HepG2 (cell line): Measurements from ENCODE around the gene LRIG3. TPM values are rescaled to one million over a fixed set of nuclear protein-coding genes. Genes with fewer than 3 reads are reported as not detected.

Source experiments
- ATAC-seq: fragments of 200-7000 bp; cut with Tn5 transposase; 3 replicates; pipeline ENCODE4 v1.9.1; 2020; ENCODE audit warnings: mild to moderate bottlenecking, moderate library complexity
- BruUV-seq: library from RNA; stranded (reverse); fragments of 400-500 nt; replicated peaks from 2 replicates; lab custom pipeline; 2021; lab: Mats Ljungman, UMichigan
- CTCF ChIA-PET: fragments of 300-600 bp; formaldehyde crosslinking; extraction: SDS; loops from one replicate; lab custom pipeline; 2021; ENCODE audit warnings: low total read pairs, inconsistent platforms, low intra/inter-chr PET ratio; lab: Yijun Ruan, JAX
- POLR2A ChIA-PET: fragments of 350-600 bp; sonication (Branson Sonifier 250); formaldehyde crosslinking; loops from one replicate; lab custom pipeline; 2020; ENCODE audit warnings: antibody characterized with exemption, inconsistent platforms; lab: Yijun Ruan, JAX
- DNase-seq: peaks from one replicate; pipeline ENCODE4 v3.0.0-alpha.2; 2015; ENCODE audit warnings: low spot score
- FAIRE-seq: peaks from 3 replicates; lab custom pipeline; 2011; peaks lifted over from hg19 to GRCh38; lab: Jason Lieb, UNC
- H2AFZ ChIP-seq: one replicate; pipeline ENCODE4 v1.6.1; 2011; ENCODE audit warnings: low read length, inconsistent platforms
- H3K27ac ChIP-seq: fragments of 300-600 bp; 3 replicates; pipeline ENCODE4 v1.8.0; 2011; ENCODE audit warnings: mixed run types, mild to moderate bottlenecking, mixed read lengths, low read length, inconsistent platforms; ENCODE audit not compliant: insufficient read depth; ENCODE audit errors: extremely low read length
- H3K27me3 ChIP-seq, 2 experiments: fragments of 200-600 bp in 1 of 2; 2 replicates in 1 of 2; 3 replicates in 1 of 2; pipeline versions ENCODE4 v1.6.0 to v1.8.0; 2011; ENCODE audit warnings: low read length in 2 of 2, mild to moderate bottlenecking in 2 of 2, moderate library complexity in 2 of 2, inconsistent platforms in 1 of 2; ENCODE audit not compliant: insufficient read depth in 2 of 2, control insufficient read depth in 1 of 2
- H3K36me3 ChIP-seq, 2 experiments: fragments of 200-600 bp in 1 of 2; replicated peaks in 1 of 2; 2 replicates in 1 of 2; 3 replicates in 1 of 2; pipeline versions ENCODE4 v1.5.1 to v1.8.0; 2011; ENCODE audit warnings: low read length in 2 of 2, inconsistent platforms in 1 of 2; ENCODE audit not compliant: insufficient read depth in 2 of 2, control insufficient read depth in 1 of 2
- H3K4me1 ChIP-seq: 2 replicates; pipeline ENCODE4 v1.5.1; 2012; ENCODE audit warnings: low read length, inconsistent platforms; ENCODE audit not compliant: insufficient read depth
- H3K4me2 ChIP-seq: 2 replicates; pipeline ENCODE4 v1.6.0; 2011; ENCODE audit warnings: low read depth, low read length, inconsistent platforms
- H3K4me3 ChIP-seq, 3 experiments: fragments of 200-600 bp in 1 of 3; sonication (generic), shearing (Covaris generic) in 1 of 3; replicated peaks in 1 of 3; 2 replicates each; pipeline ENCODE4 v1.5.1; 2011 to 2016; ENCODE audit warnings: low read length in 3 of 3, inconsistent platforms in 2 of 3, low read depth in 2 of 3, mild to moderate bottlenecking in 2 of 3, control low read depth in 1 of 3, mixed read lengths in 1 of 3; ENCODE audit not compliant: insufficient read depth in 1 of 3
- H3K79me2 ChIP-seq: one replicate; pipeline ENCODE4 v1.6.1; 2011; ENCODE audit warnings: low read length, inconsistent platforms; ENCODE audit not compliant: insufficient read depth
- H3K9ac ChIP-seq: 2 replicates; pipeline ENCODE4 v1.6.0; 2011; ENCODE audit warnings: mild to moderate bottlenecking, low read depth, low read length, inconsistent platforms; ENCODE audit not compliant: insufficient read depth
- H3K9me3 ChIP-seq: 2 replicates; pipeline ENCODE4 v1.5.1; 2012; ENCODE audit warnings: mild to moderate bottlenecking, low read length
- H4K20me1 ChIP-seq: 2 replicates; pipeline ENCODE4 v1.6.0; 2011; ENCODE audit warnings: inconsistent platforms, mild to moderate bottlenecking, low read length, moderate library complexity; ENCODE audit not compliant: insufficient read depth
- AGO2 ChIP-seq: fragments of 200-400 bp; formaldehyde crosslinking; optimal IDR thresholded peaks from 2 replicates; pipeline ENCODE3; 2017; ENCODE audit warnings: mild to moderate bottlenecking, low read depth, low read length, moderate library complexity
- HNF4A ChIP-seq: sonication (generic); formaldehyde crosslinking; IDR thresholded peaks from 2 replicates; pipeline ENCODE4 v1.4.0; 2020; ENCODE audit warnings: missing genetic modification reagents
- KLF13 ChIP-seq: sonication (generic); formaldehyde crosslinking; IDR thresholded peaks from 2 replicates; pipeline ENCODE4 v1.4.0; 2020; ENCODE audit warnings: mild to moderate bottlenecking, missing genetic modification reagents
- MAX ChIP-seq: IDR thresholded peaks from 2 replicates; pipeline ENCODE4 v1.6.1; 2012; ENCODE audit warnings: inconsistent platforms
- MEIS2 ChIP-seq: sonication (generic); formaldehyde crosslinking; IDR thresholded peaks from 2 replicates; pipeline ENCODE4 v1.9.0; 2021; ENCODE audit warnings: mild to moderate bottlenecking, missing genetic modification reagents
- RCOR2 ChIP-seq: IDR thresholded peaks from 2 replicates; pipeline ENCODE4 v1.6.1; 2016; ENCODE audit warnings: missing biosample characterization, missing genetic modification reagents
- REL ChIP-seq: sonication (generic); formaldehyde crosslinking; conservative IDR thresholded peaks from 2 replicates; pipeline ENCODE4 v1.8.0; 2022; ENCODE audit warnings: mild to moderate bottlenecking, missing genetic modification reagents, moderate library complexity
- SKI ChIP-seq: fragments of 450-650 bp; IDR thresholded peaks from one replicate; pipeline ENCODE4 v1.6.1; 2018; ENCODE audit warnings: mild to moderate bottlenecking; ENCODE audit not compliant: partially characterized antibody
- SP1 ChIP-seq, 2 experiments: fragments of 450-650 bp in 1 of 2; sonication (generic) in 1 of 2; formaldehyde crosslinking in 1 of 2; IDR thresholded peaks; 2 replicates each; pipeline versions ENCODE4 v1.4.0 to v1.6.1; 2016 to 2020; ENCODE audit warnings: missing genetic modification reagents in 1 of 2
- SP4 ChIP-seq: sonication (generic); formaldehyde crosslinking; IDR thresholded peaks from 2 replicates; pipeline ENCODE4 v1.8.1; 2023; ENCODE audit warnings: mild to moderate bottlenecking, missing genetic modification reagents
- TAF15 ChIP-seq: fragments of 200-400 bp; formaldehyde crosslinking; IDR thresholded peaks from one replicate; pipeline ENCODE4 v1.6.1; 2018; ENCODE audit warnings: mild to moderate bottlenecking, low read depth, low read length; ENCODE audit not compliant: poor library complexity, severe bottlenecking
- TEAD3 ChIP-seq: optimal IDR thresholded peaks from 2 replicates; pipeline ENCODE3; 2016; ENCODE audit warnings: borderline replicate concordance
- ZNF10 ChIP-seq: sonication (generic); formaldehyde crosslinking; IDR thresholded peaks from 2 replicates; pipeline ENCODE4 v1.4.0; 2020; ENCODE audit warnings: mild to moderate bottlenecking, low read depth, missing genetic modification reagents, borderline replicate concordance
- ZNF296 ChIP-seq: sonication (generic); formaldehyde crosslinking; conservative IDR thresholded peaks from 2 replicates; pipeline ENCODE4 v1.5.0; 2020; ENCODE audit warnings: mild to moderate bottlenecking, missing genetic modification reagents
- ZNF30 ChIP-seq: sonication (generic); formaldehyde crosslinking; IDR thresholded peaks from 2 replicates; pipeline ENCODE4 v1.5.0; 2020; ENCODE audit warnings: mild to moderate bottlenecking, missing genetic modification reagents
- ZNF441 ChIP-seq: sonication (generic); formaldehyde crosslinking; IDR thresholded peaks from 2 replicates; pipeline ENCODE4 v1.7.0; 2021; ENCODE audit warnings: missing genetic modification reagents, borderline replicate concordance
- ZNF563 ChIP-seq: sonication (generic); formaldehyde crosslinking; IDR thresholded peaks from 2 replicates; pipeline ENCODE4 v1.8.0; 2022; ENCODE audit warnings: mild to moderate bottlenecking, moderate library complexity, missing genetic modification reagents
- ZNF749 ChIP-seq: sonication (generic); formaldehyde crosslinking; IDR thresholded peaks from 2 replicates; pipeline ENCODE4 v1.8.0; 2022; ENCODE audit warnings: mild to moderate bottlenecking, missing genetic modification reagents, moderate library complexity, borderline replicate concordance
- WGBS: methylation state at CpG from one replicate; pipeline ENCODE4 v1.1.6; 2017; ENCODE audit warnings: low lambda C conversion rate; 5-methylcytosine and 5-hydroxymethylcytosine counted together
- in situ Hi-C: cut with HindIII; loops from 2 replicates; pipeline ENCODE4 v1.10.0; 2017; ENCODE audit warnings: low pct_unique_long_range_greater_than_20kb; ENCODE audit not compliant: extremely low pct_ligation_motif_present
- intact Hi-C: fragments of 100-400 bp; cut with micrococcal nuclease; formaldehyde crosslinking; loops from one replicate; pipeline ENCODE4 v1.10.0; 2022; ENCODE audit not compliant: unreplicated experiment
- polyA plus RNA-seq, 8 experiments: library from polyadenylated mRNA; depleted of rRNA in 3 of 8; stranded (reverse) in 7 of 8; unstranded in 1 of 8; fragments of >200 nt; fragmentation: Illumina TruSeq in 4 of 8; extraction: Trizol in 4 of 8; gene quantifications; 2 replicates each; pipeline versions ENCODE4 v1.2.1 to v1.2.3, GENCODE V29; 2011 to 2016; ENCODE audit warnings: low read depth in 4 of 8, missing spikeins in 1 of 8, mixed read lengths in 1 of 8; ENCODE audit not compliant: insufficient read depth in 1 of 8
- total RNA-seq, 5 experiments: library from RNA; depleted of rRNA; stranded (reverse); fragments of >200 nt; fragmentation: Illumina TruSeq; extraction: Trizol; gene quantifications; 2 replicates each; pipeline ENCODE4 v1.2.3, GENCODE V29; 2016; ENCODE audit warnings: low read depth in 1 of 5
- TF ChIP-seq, protein P1 (sequence below): sonication (generic); formaldehyde crosslinking; IDR thresholded peaks from 2 replicates; pipeline ENCODE4 v1.4.0; 2020; ENCODE audit warnings: missing genetic modification reagents

Gene LRIG3
- total and polyA plus RNA-seq, 2 of the 13 experiments (the other 11 are each of a cell fraction or from before 2014, with no cell fraction given), result 7.7 to 17.4 TPM

DNA sequence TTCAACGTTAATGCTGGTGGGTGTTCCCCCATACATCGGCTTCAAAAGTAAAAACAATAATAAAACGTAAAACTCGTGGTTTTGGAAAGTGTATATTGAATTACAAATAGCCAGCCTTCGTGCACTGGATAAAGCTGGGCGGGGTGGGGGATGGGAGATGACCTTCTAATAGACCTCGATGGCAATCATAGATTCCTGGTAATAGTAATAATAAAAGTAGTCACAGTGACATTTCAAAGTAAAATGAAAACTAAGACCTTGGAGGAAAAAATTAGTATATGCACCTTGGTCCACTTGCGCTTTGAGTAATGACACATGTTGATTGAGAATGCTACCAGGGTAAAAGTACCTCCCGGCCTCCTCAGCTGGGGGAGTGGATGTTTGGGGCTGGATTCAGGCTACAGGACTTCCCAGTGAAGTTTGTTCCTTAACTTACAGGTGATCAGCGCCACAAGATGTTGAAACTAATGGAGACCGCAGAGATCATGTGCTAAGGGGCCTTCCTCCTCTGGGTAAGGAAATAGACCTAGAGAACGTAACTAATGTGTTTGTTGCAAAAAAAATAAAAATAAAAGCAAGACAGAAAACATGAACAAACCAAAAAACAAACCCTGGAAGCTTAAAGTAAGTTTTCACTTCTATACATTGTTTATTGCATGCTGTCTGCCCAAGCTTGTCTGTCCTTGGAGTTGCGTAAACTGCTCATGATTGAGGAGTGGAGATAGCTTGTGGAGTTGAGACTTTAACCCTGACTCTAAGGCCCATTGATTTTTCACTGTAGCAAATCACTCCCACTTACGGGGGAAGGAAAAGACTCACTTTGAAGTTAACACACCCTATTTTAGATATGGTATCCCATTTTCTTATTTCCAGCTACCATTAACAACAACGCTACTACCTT lies 907 bp upstream of the LRIG3 start (continued):
- TF ChIP-seq SP4 (CRISPR knock-in tag), result no peak
- TF ChIP-seq, protein P1, sequence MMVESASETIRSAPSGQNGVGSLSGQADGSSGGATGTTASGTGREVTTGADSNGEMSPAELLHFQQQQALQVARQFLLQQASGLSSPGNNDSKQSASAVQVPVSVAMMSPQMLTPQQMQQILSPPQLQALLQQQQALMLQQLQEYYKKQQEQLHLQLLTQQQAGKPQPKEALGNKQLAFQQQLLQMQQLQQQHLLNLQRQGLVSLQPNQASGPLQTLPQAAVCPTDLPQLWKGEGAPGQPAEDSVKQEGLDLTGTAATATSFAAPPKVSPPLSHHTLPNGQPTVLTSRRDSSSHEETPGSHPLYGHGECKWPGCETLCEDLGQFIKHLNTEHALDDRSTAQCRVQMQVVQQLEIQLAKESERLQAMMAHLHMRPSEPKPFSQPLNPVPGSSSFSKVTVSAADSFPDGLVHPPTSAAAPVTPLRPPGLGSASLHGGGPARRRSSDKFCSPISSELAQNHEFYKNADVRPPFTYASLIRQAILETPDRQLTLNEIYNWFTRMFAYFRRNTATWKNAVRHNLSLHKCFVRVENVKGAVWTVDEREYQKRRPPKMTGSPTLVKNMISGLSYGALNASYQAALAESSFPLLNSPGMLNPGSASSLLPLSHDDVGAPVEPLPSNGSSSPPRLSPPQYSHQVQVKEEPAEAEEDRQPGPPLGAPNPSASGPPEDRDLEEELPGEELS, result peak; percentile 47
- no peak for TF ChIP-seq KLF13
- peak; percentile 92 for TF ChIP-seq HNF4A (CRISPR knock-in tag)
- no peak for TF ChIP-seq MEIS2 (CRISPR knock-in tag)
- TF ChIP-seq RCOR2 (CRISPR knock-in tag), result 0 out of 2 replicates have a peak, but pooled peaks have one; percentile 27
- TF ChIP-seq ZNF30 (CRISPR knock-in tag), result no peak

GRCh38 chr12:58919231-58920101 lies 838 bp downstream of the LRIG3 start:
- Histone ChIP-seq H3K4me3 (peak overlapping the region; percentile 80 to 95 (median 92)), H3K27me3 (no peaks in the 10 kb centered on the region), H3K9ac (peak overlapping the region; percentile 80), H3K27ac (peak overlapping the region; percentile 94), H2AFZ (peak overlapping the region; percentile 88), H3K9me3 (no peaks in the 10 kb centered on the region), H3K79me2 (peaks cover 40% of the 10 kb centered on the region), H3K4me1 (peaks cover 51% of the 10 kb centered on the region), H4K20me1 (no peaks in the 10 kb centered on the region), H3K4me2 (peak overlapping the region; percentile 96), H3K36me3 (no peaks in the 10 kb centered on the region)
- intact Hi-C loops (loop anchor here (2.0 to 10.0 kb wide), 4 partner anchors 37 to 235 kb away; no protein-coding TSS in a partner anchor), in situ Hi-C loops (no loop called here)
- FAIRE-seq (no peak), ATAC-seq (peak; percentile 62), DNase-seq (peak; percentile 27)
- POLR2A ChIA-PET, result interaction anchor here (0.9 kb wide), 1 partner anchor 154 kb away, joined by 3 read pairs; no protein-coding TSS in a partner anchor
- CTCF ChIA-PET, result no interaction called here
- no TSS peak for BruUV-seq
- WGBS, result 1% methylated on average over 16 of the region's 50 CpGs
- TF ChIP-seq ZNF10 (CRISPR knock-in tag) (no peak), AGO2 (peak; percentile 41), ZNF441 (CRISPR knock-in tag) (0 out of 2 replicates have a peak, but pooled peaks have one; percentile 47), TAF15 (no peak), TEAD3 (CRISPR knock-in tag) (no peak), REL (CRISPR knock-in tag) (no peak), SP1 (IDR thresholded peaks at IDR 0.05) (no peak), SP1 (CRISPR knock-in tag; IDR thresholded peaks at IDR 0.05) (no peak), ZNF563 (no peak), MAX (peak; percentile 33; the same call in 1 of the 2 replicates), SKI (no peak), ZNF749 (CRISPR knock-in tag) (0 out of 2 replicates have a peak, but pooled peaks have one; percentile 51), ZNF296 (CRISPR knock-in tag) (no peak; the same call in 1 of the 2 replicates)
